Stomach (tissue), 9 donors: ENCODE measurements around the gene ASTN2. TPM values are rescaled to one million over a fixed set of nuclear protein-coding genes. Genes with fewer than 3 reads are reported as not detected.

Source experiments
- DNase-seq, 2 donors: peaks; one replicate each; pipeline versions ENCODE4 v3.0.0 to v3.0.0-alpha.2; 2013 to 2019
- H3K27ac ChIP-seq, 5 donors: fragments of 200-600 bp in 4 of 5; sonication (generic) in 4 of 5; one replicate each; pipeline ENCODE4 v1.5.1; 2013 to 2019; ENCODE audit warnings: mild to moderate bottlenecking in 1 of 5, moderate library complexity in 1 of 5
- H3K27me3 ChIP-seq, 3 donors: fragments of 200-600 bp; sonication (generic); one replicate each; pipeline ENCODE4 v1.5.1; 2017 to 2019; ENCODE audit warnings: mixed run types in 1 of 3
- H3K36me3 ChIP-seq, 4 donors: fragments of 200-600 bp; sonication (generic); 1 replicate in 3 of 4; 2 replicates in 1 of 4; pipeline ENCODE4 v1.5.1; 2016 to 2019
- H3K4me1 ChIP-seq, 4 donors: fragments of 200-600 bp; sonication (generic); one replicate each; pipeline ENCODE4 v1.5.1; 2016 to 2019
- H3K4me3 ChIP-seq, 4 donors: fragments of 200-600 bp; sonication (generic) in 3 of 4; one replicate each; pipeline ENCODE4 v1.5.1; 2016 to 2019; ENCODE audit warnings: mild to moderate bottlenecking in 1 of 4
- H3K9me3 ChIP-seq, 4 donors: fragments of 200-600 bp; sonication (generic); one replicate each; pipeline ENCODE4 v1.5.1; 2016 to 2019
- EP300 ChIP-seq: sonication (generic); formaldehyde crosslinking; IDR thresholded peaks from one replicate; pipeline ENCODE4 v1.6.1; 2017; ENCODE audit warnings: antibody characterized with exemption
- POLR2A ChIP-seq, 4 donors: fragments of 450-650 bp; IDR thresholded peaks; one replicate each; pipeline ENCODE4 v1.6.1; 2016; ENCODE audit warnings: antibody characterized with exemption in 4 of 4, control low read depth in 2 of 4, mild to moderate bottlenecking in 1 of 4, moderate library complexity in 1 of 4
- POLR2AphosphoS5 ChIP-seq, 3 donors: sonication (generic); formaldehyde crosslinking; IDR thresholded peaks; one replicate each; pipeline ENCODE4 v1.6.1; 2016; ENCODE audit warnings: antibody characterized with exemption in 3 of 3
- WGBS, 5 donors: extraction: QIAGEN DNeasy Blood & Tissue Kit in 3 of 5; methylation state at CpG; one replicate each; pipeline versions ENCODE4 v1.1.5 to v1.1.7; 2013 to 2018; 5-methylcytosine and 5-hydroxymethylcytosine counted together
- intact Hi-C: fragments of 100-400 bp; cut with DNase I; formaldehyde crosslinking; loops from one replicate; pipeline ENCODE4 v1.15.1; 2023; ENCODE audit warnings: low total_unique reads
- polyA plus RNA-seq, 3 donors: library from polyadenylated mRNA; stranded (reverse); fragments of 200-250 nt; gene quantifications; one replicate each; pipeline ENCODE4 v1.2.3, GENCODE V29; 2013
- total RNA-seq, 5 donors: library from RNA; depleted of rRNA; stranded (reverse); fragments of >200 nt; gene quantifications; one replicate each; pipeline versions ENCODE4 v1.1.0 to v1.2.3, GENCODE V29; 2014 to 2016
- TF ChIP-seq, protein P1 (sequence below), 7 experiments: fragments of 450-650 bp in 4 of 7; fragments of 200-600 bp in 3 of 7; sonication (generic) in 3 of 7; IDR thresholded peaks; one replicate each; pipeline ENCODE4 v1.5.1; 2016 to 2019; ENCODE audit warnings: antibody characterized with exemption in 7 of 7, control low read depth in 2 of 7, mild to moderate bottlenecking in 1 of 7
- donor health status: healthy with polysubstance abuse.
- donor health status: Bipolar disorder and iron deficiency.
- donor health status: healthy.

ASTN2 gene
- total and polyA plus RNA-seq, 8 donors: 2.1 to 22.3 (median 4.2) TPM; not detected in 1

DNA sequence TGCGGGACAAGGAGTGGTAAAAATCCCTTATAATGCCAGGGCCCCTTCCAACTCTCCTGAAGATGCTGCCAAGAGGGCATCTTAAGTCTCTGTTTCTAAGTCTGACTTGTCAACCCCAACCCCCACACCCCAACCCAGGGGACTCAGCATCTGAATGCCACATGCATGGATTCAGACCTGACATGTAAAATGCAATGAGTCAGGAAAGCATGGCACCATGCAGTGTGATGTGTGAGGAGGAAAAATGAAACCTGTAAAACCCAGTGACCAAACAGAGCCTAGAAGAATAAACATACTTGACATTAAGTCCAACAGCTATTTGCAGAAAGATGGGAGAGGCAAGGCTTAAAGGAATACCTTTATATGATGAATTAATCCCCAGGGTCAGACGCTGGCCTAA is 112.4 kb downstream of the ASTN2 start:
- intact Hi-C loops: no loop called here
- H3K36me3 ChIP-seq: no peaks in the 10 kb centered on the region
- WGBS, 5 donors: 70 to 78% (median 74%) methylated on average over 2 of the region's 2 CpGs

DNA sequence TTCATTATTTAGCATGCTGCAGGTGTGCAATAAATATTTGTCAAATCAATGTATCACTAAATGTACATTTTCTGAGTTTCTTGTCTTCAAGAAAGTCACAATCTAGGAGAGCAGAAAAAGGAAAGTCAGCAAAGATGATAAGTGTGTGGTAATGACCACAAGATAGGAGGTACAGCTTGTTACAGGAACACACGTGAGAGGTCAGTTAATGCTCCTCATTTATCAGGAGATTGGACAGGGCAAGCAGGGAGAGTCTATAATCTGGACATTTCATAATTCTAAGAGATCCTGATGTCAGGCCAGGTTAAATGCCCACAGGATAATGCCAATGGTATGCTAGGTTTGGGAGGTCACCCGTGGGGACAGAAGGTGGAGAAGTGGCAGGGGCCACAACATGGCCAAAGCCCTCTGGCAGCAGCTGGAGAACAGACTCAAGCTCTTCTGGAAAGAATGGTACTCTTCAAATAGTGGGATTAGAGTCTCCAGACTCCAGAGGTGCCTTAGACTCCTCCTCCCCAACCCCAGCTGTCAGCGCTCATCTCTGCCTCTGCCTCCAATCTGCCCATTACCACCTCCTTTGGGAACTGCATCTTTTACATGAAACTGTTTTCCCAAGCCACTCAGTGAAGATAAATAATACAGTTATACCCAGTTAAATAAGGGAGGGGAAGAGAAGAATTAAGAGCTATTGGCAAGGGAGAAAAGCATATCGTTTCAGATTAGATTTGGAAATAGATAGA is 114.3 kb downstream of the ASTN2 start:
- TF ChIP-seq, protein P1, sequence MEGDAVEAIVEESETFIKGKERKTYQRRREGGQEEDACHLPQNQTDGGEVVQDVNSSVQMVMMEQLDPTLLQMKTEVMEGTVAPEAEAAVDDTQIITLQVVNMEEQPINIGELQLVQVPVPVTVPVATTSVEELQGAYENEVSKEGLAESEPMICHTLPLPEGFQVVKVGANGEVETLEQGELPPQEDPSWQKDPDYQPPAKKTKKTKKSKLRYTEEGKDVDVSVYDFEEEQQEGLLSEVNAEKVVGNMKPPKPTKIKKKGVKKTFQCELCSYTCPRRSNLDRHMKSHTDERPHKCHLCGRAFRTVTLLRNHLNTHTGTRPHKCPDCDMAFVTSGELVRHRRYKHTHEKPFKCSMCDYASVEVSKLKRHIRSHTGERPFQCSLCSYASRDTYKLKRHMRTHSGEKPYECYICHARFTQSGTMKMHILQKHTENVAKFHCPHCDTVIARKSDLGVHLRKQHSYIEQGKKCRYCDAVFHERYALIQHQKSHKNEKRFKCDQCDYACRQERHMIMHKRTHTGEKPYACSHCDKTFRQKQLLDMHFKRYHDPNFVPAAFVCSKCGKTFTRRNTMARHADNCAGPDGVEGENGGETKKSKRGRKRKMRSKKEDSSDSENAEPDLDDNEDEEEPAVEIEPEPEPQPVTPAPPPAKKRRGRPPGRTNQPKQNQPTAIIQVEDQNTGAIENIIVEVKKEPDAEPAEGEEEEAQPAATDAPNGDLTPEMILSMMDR (IDR thresholded peaks at IDR 0.05): no peak
- TF ChIP-seq POLR2AphosphoS5 (IDR thresholded peaks at IDR 0.05) (no peak), EP300 (no peak), POLR2A (IDR thresholded peaks at IDR 0.05) (no peak)
- intact Hi-C loops: no loop called here
- H3K9me3 ChIP-seq: no peaks in the 10 kb centered on the region
- H3K4me3 ChIP-seq: no peak overlapping the region
- H3K27ac ChIP-seq: no peak overlapping the region
- WGBS, 5 donors: 57 to 67% (median 64%) methylated on average over 4 of the region's 4 CpGs
- no peaks in the 10 kb centered on the region for H3K36me3 ChIP-seq
- H3K27me3 ChIP-seq: no peaks in the 10 kb centered on the region
- DNase-seq: no peak
- no peaks in the 10 kb centered on the region for H3K4me1 ChIP-seq

More for the DNA sequence above, 112.4 kb downstream of the ASTN2 start:
- Histone ChIP-seq H3K9me3 (no peaks in the 10 kb centered on the region), H3K4me3 (no peak overlapping the region), H3K4me1 (no peaks in the 10 kb centered on the region), H3K27me3 (no peaks in the 10 kb centered on the region), H3K27ac (no peak overlapping the region)
- no peak for DNase-seq
- no peak for TF ChIP-seq POLR2AphosphoS5 (IDR thresholded peaks at IDR 0.05)
- TF ChIP-seq, protein P1 (IDR thresholded peaks at IDR 0.05): no peak
- TF ChIP-seq EP300: no peak
- TF ChIP-seq POLR2A (IDR thresholded peaks at IDR 0.05): no peak

DNA sequence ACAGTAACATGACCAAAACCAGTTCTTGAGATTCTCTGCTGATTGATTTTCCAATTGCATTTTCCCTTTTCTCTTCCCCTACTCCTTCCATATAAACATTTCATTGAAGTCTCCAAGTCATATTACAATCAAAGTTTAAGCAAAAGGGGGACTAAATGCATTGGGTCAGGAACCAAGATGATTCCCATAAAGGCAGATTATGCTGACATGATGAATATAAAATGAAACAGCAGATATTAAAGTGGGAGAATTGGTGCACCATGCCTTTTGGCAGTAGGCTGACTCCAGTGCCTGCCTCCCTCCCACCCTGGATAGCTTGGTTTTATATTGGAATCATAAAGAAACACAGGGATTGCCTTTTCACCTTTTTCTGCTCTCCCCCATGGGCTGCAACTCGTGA is 118.4 kb downstream of the ASTN2 start:
- H3K9me3 ChIP-seq: no peaks in the 10 kb centered on the region
- no peak overlapping the region for H3K27ac ChIP-seq
- DNase-seq: no peak
- H3K4me3 ChIP-seq: no peak overlapping the region
- H3K27me3 ChIP-seq: no peaks in the 10 kb centered on the region
- no peak for TF ChIP-seq POLR2A (IDR thresholded peaks at IDR 0.05)
- TF ChIP-seq EP300: no peak
- no peak for TF ChIP-seq POLR2AphosphoS5 (IDR thresholded peaks at IDR 0.05)
- TF ChIP-seq, protein P1 (IDR thresholded peaks at IDR 0.05): no peak
- WGBS, 5 donors: 38 to 73% (median 47%) methylated on average over 1 of the region's 1 CpG
- H3K4me1 ChIP-seq: no peaks in the 10 kb centered on the region
- no peaks in the 10 kb centered on the region for H3K36me3 ChIP-seq
- intact Hi-C loops: no loop called here

DNA sequence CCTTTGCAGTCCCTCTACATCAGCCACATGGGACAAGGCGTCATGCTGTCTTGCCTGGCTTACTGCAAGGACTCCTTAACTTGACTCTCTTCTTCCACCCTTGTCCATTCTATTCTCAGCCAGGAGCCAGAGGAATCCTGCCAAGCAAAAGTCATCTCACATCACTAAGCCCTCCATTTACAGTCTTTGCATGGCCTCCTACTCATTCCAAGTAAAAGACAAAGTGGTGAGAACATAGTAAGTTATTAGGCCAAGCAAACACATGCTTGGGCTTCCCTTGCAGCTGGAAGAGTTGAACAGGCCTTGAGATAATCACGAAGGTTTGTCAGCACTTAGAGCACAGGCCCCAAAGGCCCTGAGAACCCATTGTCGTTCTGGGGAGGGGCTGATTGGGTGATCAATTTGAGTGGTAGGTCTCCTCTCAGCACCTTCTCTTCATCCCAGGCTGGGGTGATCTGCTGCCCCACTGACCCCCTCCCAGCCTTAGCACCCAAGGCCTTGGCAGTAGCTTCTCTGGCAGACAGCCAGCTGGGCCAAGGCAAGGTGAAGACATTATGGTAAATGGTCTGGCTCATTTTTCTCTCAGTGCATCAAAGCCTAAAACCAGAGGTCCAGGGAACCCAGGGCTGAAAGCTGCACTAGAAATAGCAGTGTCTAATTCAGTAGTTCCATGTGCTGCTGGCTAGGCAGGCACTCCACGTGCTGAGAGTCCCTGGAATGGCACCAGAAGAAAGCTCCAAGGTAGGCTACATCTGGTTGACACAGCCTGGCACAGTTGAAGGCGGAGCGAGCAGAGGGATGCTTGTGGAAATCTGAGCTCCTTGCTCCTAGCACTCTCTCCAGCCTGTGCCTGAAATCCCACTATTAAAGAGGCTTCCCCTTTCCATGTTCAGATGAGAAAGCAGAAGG is 121.4 kb downstream of the ASTN2 start:
- no peaks in the 10 kb centered on the region for H3K36me3 ChIP-seq
- DNase-seq: peak; percentile 34 to 52
- WGBS, 5 donors: 60 to 75% (median 62%) methylated on average over 6 of the region's 6 CpGs
- TF ChIP-seq, protein P1 (IDR thresholded peaks at IDR 0.05): no peak
- TF ChIP-seq POLR2A (IDR thresholded peaks at IDR 0.05) (no peak), POLR2AphosphoS5 (IDR thresholded peaks at IDR 0.05) (no peak), EP300 (no peak)
- H3K9me3 ChIP-seq: no peaks in the 10 kb centered on the region
- intact Hi-C loops: no loop called here
- H3K4me1 ChIP-seq: no peaks in the 10 kb centered on the region
- H3K27ac ChIP-seq: no peak overlapping the region
- H3K27me3 ChIP-seq: no peaks in the 10 kb centered on the region
- no peak overlapping the region for H3K4me3 ChIP-seq
